ENCODE data around the gene LHX1. TPM values are rescaled to one million over a fixed set of nuclear protein-coding genes. Genes with fewer than 3 reads are reported as not detected.

Gene LHX1
- polyA plus RNA-seq, 1 of the 3 experiments (the other 2 are of a cell fraction), result not detected

- H3K27me3 ChIP-seq (ENCODE audit: insufficient read depth), result peaks cover 77% of the 10 kb centered on the region
- CTCF ChIA-PET, result interaction anchor here (0.6 to 1.8 kb wide), 6 partner anchors 9 to 118 kb away, joined by 3 to 5 read pairs (median 3); no protein-coding TSS in a partner anchor
- no peaks in the 10 kb centered on the region for H3F3A ChIP-seq (replicated peaks; ENCODE audit: insufficient read depth)
- no peaks in the 10 kb centered on the region for H3K79me2 ChIP-seq (ENCODE audit: insufficient read depth)
- POLR2A ChIA-PET, result no interaction called here
- H4K20me1 ChIP-seq (ENCODE audit: insufficient read depth), result 0 out of 2 replicates have a peak, but pooled peaks cover 2% of the 10 kb centered on the region
- WGBS (ENCODE audit: low lambda C conversion rate), result 58% methylated on average over 16 of the region's 16 CpGs
- peaks cover 0 to 14% of the 10 kb centered on the region in 2 experiments; a peak in 1 of 4 replicates for H3K4me1 ChIP-seq (ENCODE audit: control insufficient read depth in 1 of 2, insufficient read depth in 2 of 2, low read depth in 1 of 2, low read length in 1 of 2)
- no peak for TF ChIP-seq FOSL2 (IDR thresholded peaks at IDR 0.05; ENCODE audit: borderline replicate concordance, low read depth)
- no peak for TF ChIP-seq NFIC (IDR thresholded peaks at IDR 0.05; ENCODE audit: borderline replicate concordance)
- no peak for TF ChIP-seq PBX3 (IDR thresholded peaks at IDR 0.05)
- TF ChIP-seq ZBTB33 (IDR thresholded peaks at IDR 0.05; ENCODE audit: borderline replicate concordance, low read depth), result no peak
- no peak for TF ChIP-seq IRF3 (IDR thresholded peaks at IDR 0.05; ENCODE audit: low read depth, low read length)
- TF ChIP-seq MAX (IDR thresholded peaks at IDR 0.05; ENCODE audit: low read depth), result no peak
- TF ChIP-seq TCF12 (IDR thresholded peaks at IDR 0.05), result no peak
- no peak for TF ChIP-seq REST (IDR thresholded peaks at IDR 0.05; ENCODE audit: low read depth, low read length)
- no peak for TF ChIP-seq FOXM1 (IDR thresholded peaks at IDR 0.05; ENCODE audit: low read depth)
- no peak for TF ChIP-seq FOXJ3 (CRISPR knock-in tag; IDR thresholded peaks at IDR 0.05)
- no peak for TF ChIP-seq NRF1 (IDR thresholded peaks at IDR 0.05; ENCODE audit: low read depth, low read length)
- no peak for TF ChIP-seq JUND (IDR thresholded peaks at IDR 0.05)
- no peak for TF ChIP-seq MXI1 (IDR thresholded peaks at IDR 0.05; ENCODE audit: low read depth, low read length)
- no peak for TF ChIP-seq TEAD4 (IDR thresholded peaks at IDR 0.05; ENCODE audit: borderline replicate concordance, insufficient read depth)
- TF ChIP-seq USF1 (IDR thresholded peaks at IDR 0.05; ENCODE audit: borderline replicate concordance, low read depth), result no peak
- no peak for TF ChIP-seq SMC3 (IDR thresholded peaks at IDR 0.05; ENCODE audit: low read depth, low read length)
- no peak for TF ChIP-seq GABPA (IDR thresholded peaks at IDR 0.05; ENCODE audit: low read depth)
- no peak for TF ChIP-seq CTCF (IDR thresholded peaks at IDR 0.05)
- no peak overlapping the region for H3K9ac ChIP-seq
- no peaks in the 10 kb centered on the region for H3K9me2 ChIP-seq
- H3K4me2 ChIP-seq, result no peak overlapping the region
- no peaks in the 10 kb centered on the region for H3K36me3 ChIP-seq (replicated peaks in 1 of 2; ENCODE audit: control insufficient read depth in 1 of 2, insufficient read depth in 2 of 2, low read length in 1 of 2)
- H3K27ac ChIP-seq (ENCODE audit: low read depth in 2 of 2, low read length in 1 of 2), result no peak overlapping the region
- H2AFZ ChIP-seq (ENCODE audit: low read depth), result no peak overlapping the region
- no peak overlapping the region for H3K4me3 ChIP-seq (ENCODE audit: low read depth in 2 of 2, low read length in 1 of 2)
- DNase-seq, result no peak
- H3K9me3 ChIP-seq, result no peaks in the 10 kb centered on the region
Measured at GRCh38 chr17:36929851-36930582, 7.3 kb upstream of the LHX1 start.
